ENCODE measurements around the gene NGB.
"Not testable (repeated sequence)": the region's sequence is repeated elsewhere in the genome, so short reads cannot be mapped to it uniquely, and the experiment has no call there.

The NGB gene

GRCh38 chr14:77271113-77271710 is at the start of gene NGB:
Gene NGB, minus strand, starts transcription at chr14:77271206. Its CDS starts 269 bp downstream, at chr14:77270937.
- no peaks in the 10 kb centered on the region for H3K36me3 Mint-ChIP-seq (ENCODE audit: low read depth)
- no peak for DNase-seq (ENCODE audit: low spot score)
- H3K27me3 Mint-ChIP-seq (ENCODE audit: low read depth) = peaks cover 47% of the 10 kb centered on the region
- H3K4me3 Mint-ChIP-seq = no peak within 1 kb of the TSS
- H3K9me3 Mint-ChIP-seq = peaks cover 3% of the 10 kb centered on the region
- H3K27ac Mint-ChIP-seq = no peak within 1 kb of the TSS
- H3K4me1 Mint-ChIP-seq (ENCODE audit: low read depth) = no peaks in the 10 kb centered on the region

DNA sequence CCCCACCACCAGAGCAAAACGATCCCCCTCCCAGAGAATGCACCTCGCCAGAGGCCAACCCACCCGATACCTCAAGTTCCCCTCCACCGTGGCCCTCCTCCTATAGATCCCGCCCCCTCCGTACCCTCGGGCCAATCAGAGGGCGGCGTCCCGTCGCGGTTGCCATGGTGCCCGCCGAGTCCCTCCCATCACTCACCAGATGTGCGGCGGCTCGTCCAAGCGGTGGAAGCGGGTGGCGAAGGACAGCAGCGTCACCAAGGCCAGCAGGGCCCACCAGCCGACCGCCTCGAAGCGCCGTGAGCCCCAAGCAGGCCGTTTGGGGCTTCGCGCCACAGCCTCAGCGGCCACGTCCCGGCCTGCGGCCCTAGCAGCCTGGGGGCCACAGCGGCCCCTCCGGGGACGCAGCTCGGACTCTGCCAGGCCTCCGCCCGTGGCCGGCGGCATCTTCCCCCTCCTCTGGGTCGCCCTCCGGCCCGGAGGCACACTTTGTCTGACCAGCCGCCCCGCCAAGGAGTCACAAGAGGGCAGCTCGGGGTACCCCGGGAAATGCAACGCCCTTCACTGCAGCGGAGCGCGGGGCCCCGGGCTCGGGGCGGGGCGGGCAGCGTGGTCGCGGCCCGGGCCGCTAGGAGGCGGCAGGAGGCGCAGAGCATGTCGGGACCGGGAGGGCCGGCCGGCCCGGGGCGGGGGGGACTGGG is 49.4 kb upstream of the NGB start, which contains the start of gene POMT2:
POMT2 (minus strand) TSS at position 646 of the 698 bp plus-strand sequence; CDS start at position 444, 202 bp downstream.
- Mint-ChIP-seq H3K27me3 (ENCODE audit: low read depth) (no peaks in the 10 kb centered on the region), H3K27ac (peak within 1 kb of the TSS; percentile 98), H3K4me3 (peak within 1 kb of the TSS; percentile 93), H3K36me3 (ENCODE audit: low read depth) (no peaks in the 10 kb centered on the region), H3K4me1 (ENCODE audit: low read depth) (peaks cover 23% of the 10 kb centered on the region), H3K9me3 (no peaks in the 10 kb centered on the region)
- DNase-seq (ENCODE audit: low spot score) = peak; percentile 92

- Mint-ChIP-seq H3K36me3 (ENCODE audit: low read depth) (no peaks in the 10 kb centered on the region), H3K27me3 (ENCODE audit: low read depth) (no peaks in the 10 kb centered on the region), H3K9me3 (no peaks in the 10 kb centered on the region), H3K27ac (no peak overlapping the region), H3K4me1 (ENCODE audit: low read depth) (peaks cover 23% of the 10 kb centered on the region), H3K4me3 (peak overlapping the region; percentile 87)
- DNase-seq (ENCODE audit: low spot score) = no peak
Measured at GRCh38 chr14:77319422-77319821, 48.4 kb upstream of the NGB start.

DNA sequence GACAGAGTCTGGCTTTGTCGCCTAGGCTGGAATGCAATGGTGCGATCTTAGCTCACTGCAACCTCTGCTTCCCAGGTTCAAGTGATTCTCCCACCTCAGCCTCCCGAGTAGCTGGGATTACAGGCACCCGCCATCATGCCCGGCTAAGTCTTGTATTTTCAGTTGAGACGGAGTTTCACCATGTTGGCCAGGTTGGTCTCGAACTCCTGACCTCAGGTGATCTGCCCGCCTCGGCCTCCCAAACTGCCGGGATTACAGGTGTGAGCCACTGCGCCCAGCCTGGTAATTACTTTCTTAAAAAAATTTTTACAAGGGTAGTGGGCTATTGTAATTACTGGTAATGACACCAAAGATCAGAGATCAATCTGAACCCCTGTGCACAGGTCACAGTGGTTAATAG is 47.8 kb upstream of the NGB start:
- H3K4me1 Mint-ChIP-seq (ENCODE audit: low read depth) = peaks cover 23% of the 10 kb centered on the region
- H3K27me3 Mint-ChIP-seq (ENCODE audit: low read depth); DNase-seq (ENCODE audit: low spot score); H3K9me3 Mint-ChIP-seq; H3K4me3 Mint-ChIP-seq; H3K27ac Mint-ChIP-seq; H3K36me3 Mint-ChIP-seq (ENCODE audit: low read depth): not testable (repeated sequence)

DNA sequence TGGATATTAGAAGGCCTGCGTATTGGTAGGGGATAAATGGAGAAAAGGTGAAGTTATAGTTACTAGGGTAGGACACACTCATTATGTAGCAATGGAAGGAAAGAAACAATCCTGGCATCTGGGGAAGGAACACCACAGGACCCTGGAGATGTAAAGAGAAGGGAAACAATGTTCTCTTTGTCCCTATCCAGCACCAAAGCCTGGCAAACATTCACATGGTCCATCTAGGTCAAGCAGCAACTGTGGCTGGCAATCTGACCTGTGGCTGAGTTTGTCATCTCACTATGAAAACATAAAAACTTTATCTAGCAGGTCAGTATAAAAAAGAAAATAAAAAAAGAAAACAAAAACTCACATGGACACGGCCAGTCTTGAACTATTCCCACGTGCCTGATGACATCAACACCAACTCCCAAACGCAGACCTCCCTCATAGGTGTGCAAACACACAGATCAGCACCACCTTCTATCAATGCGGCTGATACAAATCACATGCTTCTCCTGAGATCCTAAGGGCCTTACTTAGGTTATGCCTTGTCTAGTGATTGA is 47.1 kb upstream of the NGB start:
- DNase-seq (ENCODE audit: low spot score) = no peak
- Mint-ChIP-seq H3K27ac (no peak overlapping the region), H3K36me3 (ENCODE audit: low read depth) (no peaks in the 10 kb centered on the region), H3K4me1 (ENCODE audit: low read depth) (peaks cover 23% of the 10 kb centered on the region), H3K27me3 (ENCODE audit: low read depth) (no peaks in the 10 kb centered on the region), H3K4me3 (no peak overlapping the region), H3K9me3 (no peaks in the 10 kb centered on the region)

- Mint-ChIP-seq H3K27me3 (ENCODE audit: low read depth) (no peaks in the 10 kb centered on the region), H3K36me3 (ENCODE audit: low read depth) (no peaks in the 10 kb centered on the region), H3K4me1 (ENCODE audit: low read depth) (peaks cover 13% of the 10 kb centered on the region), H3K27ac (no peak overlapping the region), H3K4me3 (no peak overlapping the region), H3K9me3 (no peaks in the 10 kb centered on the region)
- no peak for DNase-seq (ENCODE audit: low spot score)
Measured at GRCh38 chr14:77316872-77317301, 45.9 kb upstream of the NGB start.

DNA sequence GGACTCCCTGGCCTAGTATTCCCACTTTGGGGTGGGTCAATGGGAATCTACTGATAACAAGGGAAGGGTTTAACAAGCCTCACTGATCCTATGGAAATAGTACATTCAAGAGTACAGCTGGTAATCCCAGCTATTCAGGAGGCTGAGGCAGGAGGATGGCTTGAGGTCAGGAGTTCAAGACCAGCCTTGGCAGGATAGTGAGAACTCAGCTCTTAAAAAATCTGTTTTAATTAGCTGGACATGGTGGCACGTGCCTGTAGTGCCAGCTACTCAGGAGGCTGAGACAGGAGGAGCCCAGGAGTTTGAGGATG is 45.1 kb upstream of the NGB start:
- Mint-ChIP-seq H3K27ac (no peak overlapping the region), H3K27me3 (ENCODE audit: low read depth) (no peaks in the 10 kb centered on the region), H3K4me1 (ENCODE audit: low read depth) (peaks cover 11% of the 10 kb centered on the region), H3K4me3 (no peak overlapping the region), H3K9me3 (no peaks in the 10 kb centered on the region), H3K36me3 (ENCODE audit: low read depth) (no peaks in the 10 kb centered on the region)
- no peak for DNase-seq (ENCODE audit: low spot score)

DNA sequence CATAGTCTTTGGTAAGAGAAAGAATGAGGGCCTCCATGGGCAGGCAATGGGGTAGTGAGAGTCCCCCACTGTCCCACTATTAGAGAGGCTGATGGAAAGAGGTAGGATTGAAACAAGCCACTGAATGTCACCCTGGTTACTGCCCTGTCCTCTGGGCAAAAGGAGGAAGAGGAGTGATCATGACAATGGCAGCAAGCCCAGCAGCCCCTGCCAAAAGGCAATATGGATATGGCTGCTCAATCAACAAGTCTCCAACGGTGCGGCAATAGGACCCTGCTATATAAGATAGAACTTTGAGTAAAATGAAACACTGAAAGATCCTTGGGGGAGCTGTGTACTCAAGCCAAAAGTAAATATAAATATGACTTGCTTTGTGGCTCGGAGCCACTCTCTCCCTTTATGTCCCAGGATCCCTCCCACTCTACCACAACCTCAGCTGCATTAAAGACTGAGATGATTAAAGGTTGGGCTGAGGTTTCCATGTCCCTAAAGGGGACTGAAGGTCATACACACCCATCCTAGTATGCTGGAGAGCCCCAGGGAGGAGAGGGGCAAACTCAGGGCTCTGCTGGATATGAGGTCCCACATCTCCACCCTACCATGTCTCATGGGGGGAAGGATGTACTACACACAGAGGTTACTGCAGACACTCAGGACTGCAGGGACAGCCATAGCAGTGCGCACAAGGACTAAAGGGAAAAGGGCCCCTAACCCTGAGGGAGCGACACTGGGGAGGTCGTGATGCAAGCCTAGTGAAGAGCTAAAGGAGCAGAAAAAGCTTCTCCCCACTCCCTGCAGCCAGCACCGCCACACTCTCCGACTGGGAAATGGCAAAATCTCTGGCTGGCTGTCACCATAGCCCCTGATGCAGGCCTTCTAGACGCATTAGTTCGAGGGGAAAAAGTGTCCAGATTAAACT is 43.8 kb upstream of the NGB start:
- no peaks in the 10 kb centered on the region for H3K27me3 Mint-ChIP-seq (ENCODE audit: low read depth)
- H3K4me1 Mint-ChIP-seq (ENCODE audit: low read depth) = peaks cover 6% of the 10 kb centered on the region
- no peak overlapping the region for H3K27ac Mint-ChIP-seq
- no peaks in the 10 kb centered on the region for H3K9me3 Mint-ChIP-seq
- no peak for DNase-seq (ENCODE audit: low spot score)
- H3K4me3 Mint-ChIP-seq = no peak overlapping the region
- no peaks in the 10 kb centered on the region for H3K36me3 Mint-ChIP-seq (ENCODE audit: low read depth)

- Mint-ChIP-seq H3K4me1 (ENCODE audit: low read depth) (peaks cover under 1% of the 10 kb centered on the region), H3K9me3 (no peaks in the 10 kb centered on the region), H3K36me3 (ENCODE audit: low read depth) (no peaks in the 10 kb centered on the region), H3K27ac (no peak overlapping the region), H3K4me3 (no peak overlapping the region), H3K27me3 (ENCODE audit: low read depth) (no peaks in the 10 kb centered on the region)
- DNase-seq (ENCODE audit: low spot score) = no peak
Measured at GRCh38 chr14:77314043-77314442, 43.0 kb upstream of the NGB start.

GRCh38 chr14:77313371-77313770 is 42.4 kb upstream of the NGB start:
- no peaks in the 10 kb centered on the region for H3K9me3 Mint-ChIP-seq
- no peak overlapping the region for H3K4me3 Mint-ChIP-seq
- H3K27ac Mint-ChIP-seq = no peak overlapping the region
- DNase-seq (ENCODE audit: low spot score) = no peak
- no peaks in the 10 kb centered on the region for H3K27me3 Mint-ChIP-seq (ENCODE audit: low read depth)
- no peaks in the 10 kb centered on the region for H3K4me1 Mint-ChIP-seq (ENCODE audit: low read depth)
- no peaks in the 10 kb centered on the region for H3K36me3 Mint-ChIP-seq (ENCODE audit: low read depth)

DNA sequence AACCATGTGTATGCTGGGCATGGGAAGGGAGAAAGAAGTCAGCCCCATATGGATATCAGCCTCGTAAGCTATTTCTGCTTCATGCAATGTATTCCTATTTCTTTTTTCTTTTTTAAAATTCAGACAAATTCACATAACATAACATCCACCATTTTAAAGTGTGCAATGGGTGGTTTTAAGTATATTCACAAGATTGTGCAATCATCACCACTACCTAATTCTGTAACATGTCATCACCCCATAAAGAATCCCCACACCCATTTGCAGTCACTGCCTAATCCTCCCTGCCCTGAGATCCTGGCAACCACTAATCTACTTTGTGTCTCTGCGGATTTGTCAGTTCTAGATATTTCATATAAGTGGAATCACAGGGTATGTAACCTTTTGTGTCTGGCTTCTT is 40.2 kb upstream of the NGB start:
- no peaks in the 10 kb centered on the region for H3K4me1 Mint-ChIP-seq (ENCODE audit: low read depth)
- H3K9me3 Mint-ChIP-seq = no peaks in the 10 kb centered on the region
- no peak overlapping the region for H3K27ac Mint-ChIP-seq
- no peaks in the 10 kb centered on the region for H3K27me3 Mint-ChIP-seq (ENCODE audit: low read depth)
- no peak overlapping the region for H3K4me3 Mint-ChIP-seq
- no peak for DNase-seq (ENCODE audit: low spot score)
- H3K36me3 Mint-ChIP-seq (ENCODE audit: low read depth) = no peaks in the 10 kb centered on the region

DNA sequence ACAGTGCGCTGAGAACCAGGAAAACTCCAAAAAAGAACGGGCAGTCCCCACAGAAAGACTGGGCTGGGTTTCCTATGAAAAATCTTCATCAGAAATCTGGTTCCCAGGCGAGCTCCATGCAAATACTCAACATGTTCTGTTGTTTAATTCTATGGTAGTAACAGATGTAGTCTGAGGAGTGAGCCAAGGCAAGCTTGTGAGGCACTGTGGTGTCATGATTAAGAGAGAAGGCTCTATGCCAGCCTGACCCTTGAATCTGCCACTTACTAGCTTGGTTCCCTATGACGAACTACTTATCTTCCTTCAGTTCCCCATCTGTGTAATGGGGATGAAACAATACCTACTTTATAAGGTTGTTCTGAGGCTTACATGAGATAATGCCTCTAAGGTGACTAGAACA is 39.0 kb upstream of the NGB start:
- H3K27ac Mint-ChIP-seq = no peak overlapping the region
- no peak for DNase-seq (ENCODE audit: low spot score)
- no peak overlapping the region for H3K4me3 Mint-ChIP-seq
- H3K36me3 Mint-ChIP-seq (ENCODE audit: low read depth) = no peaks in the 10 kb centered on the region
- no peaks in the 10 kb centered on the region for H3K4me1 Mint-ChIP-seq (ENCODE audit: low read depth)
- H3K27me3 Mint-ChIP-seq (ENCODE audit: low read depth) = no peaks in the 10 kb centered on the region
- no peaks in the 10 kb centered on the region for H3K9me3 Mint-ChIP-seq

DNA sequence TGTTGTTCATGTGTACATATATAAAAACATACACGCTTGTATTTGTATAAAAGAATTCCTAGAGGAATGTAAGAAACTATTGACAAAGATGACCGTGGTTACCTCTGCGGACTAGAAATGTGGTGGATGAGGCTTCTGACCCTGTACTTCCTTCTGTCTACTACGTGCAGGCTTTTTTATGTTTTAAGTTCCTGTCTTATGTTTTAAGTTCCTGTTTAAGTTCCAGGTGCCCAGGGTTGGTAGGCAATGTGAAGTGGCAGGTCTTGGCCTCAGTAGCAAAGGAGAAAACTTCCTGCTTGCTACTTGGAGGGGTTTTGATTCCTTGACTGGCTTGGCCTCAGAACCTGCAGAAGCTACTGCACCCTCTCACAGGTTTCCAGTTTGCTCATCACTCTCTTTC is 38.1 kb upstream of the NGB start:
- peaks cover 1% of the 10 kb centered on the region for H3K4me1 Mint-ChIP-seq (ENCODE audit: low read depth)

More for the DNA sequence above, 38.1 kb upstream of the NGB start:
- DNase-seq (ENCODE audit: low spot score) = no peak
- no peaks in the 10 kb centered on the region for H3K9me3 Mint-ChIP-seq
- no peaks in the 10 kb centered on the region for H3K36me3 Mint-ChIP-seq (ENCODE audit: low read depth)
- no peak overlapping the region for H3K27ac Mint-ChIP-seq
- no peak overlapping the region for H3K4me3 Mint-ChIP-seq
- no peaks in the 10 kb centered on the region for H3K27me3 Mint-ChIP-seq (ENCODE audit: low read depth)

Data from T-helper 2 cell treated with Interferon-gamma antibody and Interleukin-4, amounts not matched to agents 5 μg/mL and 100 μg/mL, for 36 hours (primary cell).